HEK293 (cell line): ENCODE data around the gene AIRE.

Experiments
- CTCF ChIA-PET: fragments of 350-600 bp; formaldehyde crosslinking; extraction: SDS; loops from one replicate; lab custom pipeline; 2021; ENCODE audit warnings: antibody characterized with exemption; lab: Yijun Ruan, JAX
- POLR2A ChIA-PET: fragments of 300-600 bp; formaldehyde crosslinking; extraction: SDS; loops from one replicate; lab custom pipeline; 2020; ENCODE audit warnings: antibody characterized with exemption, inconsistent platforms; lab: Yijun Ruan, JAX
- H3K27ac ChIP-seq: fragments of 200-500 bp; sonication (Bioruptor generic); 2 replicates; pipeline ENCODE4 v1.5.1; 2014; ENCODE audit warnings: low read depth, low read length, control low read depth, inconsistent platforms; ENCODE audit errors: extremely low read depth
- H3K36me3 ChIP-seq, 2 experiments: fragments of 200-500 bp in 1 of 2; sonication (Bioruptor generic) in 1 of 2; 1 replicate in 1 of 2; 2 replicates in 1 of 2; pipeline ENCODE4 v1.5.1; 2014 to 2017; ENCODE audit warnings: inconsistent platforms in 2 of 2, low read length in 2 of 2; ENCODE audit not compliant: control insufficient read depth in 2 of 2, insufficient read depth in 1 of 2
- H3K4me1 ChIP-seq: fragments of 200-500 bp; sonication (Bioruptor generic); 2 replicates; pipeline ENCODE4 v1.5.1; 2014; ENCODE audit warnings: mild to moderate bottlenecking, low read length, inconsistent platforms; ENCODE audit not compliant: control insufficient read depth, insufficient read depth
- H3K4me3 ChIP-seq: 2 replicates; pipeline ENCODE4 v1.5.1; 2011; ENCODE audit warnings: low read depth, mild to moderate bottlenecking, control low read depth, low read length, moderate library complexity
- H3K9me3 ChIP-seq: fragments of 200-500 bp; sonication (Bioruptor generic); 2 replicates; pipeline ENCODE4 v1.5.1; 2014; ENCODE audit warnings: low read depth, low read length, inconsistent platforms; ENCODE audit not compliant: control insufficient read depth, insufficient read depth
- BCL11A ChIP-seq: fragments of 450-650 bp; formaldehyde crosslinking; IDR thresholded peaks from 2 replicates; pipeline ENCODE4 v1.5.1; 2016; ENCODE audit warnings: low read depth, missing biosample characterization, missing genetic modification characterization
- BCL6B ChIP-seq: fragments of 450-650 bp; formaldehyde crosslinking; IDR thresholded peaks from 2 replicates; pipeline ENCODE4 v1.5.1; 2017; ENCODE audit warnings: missing biosample characterization, missing genetic modification characterization
- IKZF3 ChIP-seq: fragments of 450-650 bp; IDR thresholded peaks from 2 replicates; pipeline ENCODE4 v1.5.0; 2018; ENCODE audit warnings: missing biosample characterization, mild to moderate bottlenecking, missing genetic modification characterization, moderate library complexity
- OSR2 ChIP-seq: fragments of 450-650 bp; formaldehyde crosslinking; IDR thresholded peaks from 2 replicates; pipeline ENCODE4 v1.5.1; 2016; ENCODE audit warnings: missing biosample characterization, missing genetic modification characterization
- PRDM1 ChIP-seq: fragments of 450-650 bp; formaldehyde crosslinking; IDR thresholded peaks from 2 replicates; pipeline ENCODE4; 2016; ENCODE audit warnings: missing biosample characterization, missing genetic modification characterization
- SP7 ChIP-seq: fragments of 450-650 bp; formaldehyde crosslinking; IDR thresholded peaks from 2 replicates; pipeline ENCODE4 v1.5.1; 2016; ENCODE audit warnings: missing biosample characterization, missing genetic modification characterization
- WT1 ChIP-seq: fragments of 450-650 bp; formaldehyde crosslinking; IDR thresholded peaks from 2 replicates; pipeline ENCODE4 v1.5.1; 2016; ENCODE audit warnings: missing biosample characterization, missing genetic modification characterization
- ZBTB1 ChIP-seq: fragments of 450-650 bp; formaldehyde crosslinking; IDR thresholded peaks from 2 replicates; pipeline ENCODE4 v1.5.1; 2016; ENCODE audit warnings: missing biosample characterization, missing genetic modification characterization
- ZNF184 ChIP-seq: fragments of 450-650 bp; IDR thresholded peaks from 2 replicates; pipeline ENCODE4 v1.5.1; 2018; ENCODE audit warnings: missing biosample characterization, mild to moderate bottlenecking, missing genetic modification characterization
- ZNF266 ChIP-seq: fragments of 450-650 bp; formaldehyde crosslinking; IDR thresholded peaks from 2 replicates; pipeline ENCODE4 v1.5.1; 2016; ENCODE audit warnings: missing biosample characterization, missing genetic modification characterization, low read depth
- ZNF341 ChIP-seq: fragments of 450-650 bp; formaldehyde crosslinking; IDR thresholded peaks from 2 replicates; pipeline ENCODE4; 2016; ENCODE audit warnings: low read depth, missing biosample characterization, missing genetic modification characterization
- ZNF426 ChIP-seq: fragments of 450-650 bp; formaldehyde crosslinking; IDR thresholded peaks from 2 replicates; pipeline ENCODE4 v1.5.1; 2017; ENCODE audit warnings: missing biosample characterization, missing genetic modification characterization, mild to moderate bottlenecking, inconsistent platforms, moderate library complexity
- ZNF544 ChIP-seq: fragments of 450-650 bp; formaldehyde crosslinking; IDR thresholded peaks from 2 replicates; pipeline ENCODE4 v1.5.0; 2017; ENCODE audit warnings: missing biosample characterization, missing genetic modification characterization
- ZNF560 ChIP-seq: fragments of 450-650 bp; formaldehyde crosslinking; IDR thresholded peaks from 2 replicates; pipeline ENCODE4 v1.5.1; 2017; ENCODE audit warnings: missing biosample characterization, missing genetic modification characterization, borderline replicate concordance
- ZNF596 ChIP-seq: fragments of 450-650 bp; IDR thresholded peaks from 2 replicates; pipeline ENCODE4 v1.5.0; 2018; ENCODE audit warnings: missing biosample characterization, mild to moderate bottlenecking, missing genetic modification characterization, moderate library complexity
- ZNF600 ChIP-seq: fragments of 450-650 bp; formaldehyde crosslinking; IDR thresholded peaks from 2 replicates; pipeline ENCODE4 v1.5.1; 2016; ENCODE audit warnings: missing biosample characterization, missing genetic modification characterization
- ZNF629 ChIP-seq: fragments of 450-650 bp; formaldehyde crosslinking; IDR thresholded peaks from 2 replicates; pipeline ENCODE4 v1.5.1; 2017; ENCODE audit warnings: missing biosample characterization, missing genetic modification characterization
- ZNF645 ChIP-seq: fragments of 450-650 bp; formaldehyde crosslinking; IDR thresholded peaks from 2 replicates; pipeline ENCODE4; 2016; ENCODE audit warnings: missing biosample characterization, missing genetic modification characterization
- ZNF692 ChIP-seq: fragments of 450-650 bp; formaldehyde crosslinking; IDR thresholded peaks from 2 replicates; pipeline ENCODE4 v1.5.1; 2016; ENCODE audit warnings: missing biosample characterization, missing genetic modification characterization
- ZNF791 ChIP-seq: fragments of 450-650 bp; formaldehyde crosslinking; IDR thresholded peaks from 2 replicates; pipeline ENCODE4 v1.5.1; 2016; ENCODE audit warnings: missing biosample characterization, missing genetic modification characterization
- ZNF837 ChIP-seq: fragments of 450-650 bp; formaldehyde crosslinking; IDR thresholded peaks from 2 replicates; pipeline ENCODE4 v1.5.1; 2016; ENCODE audit warnings: missing biosample characterization, missing genetic modification characterization
- ZSCAN4 ChIP-seq: fragments of 450-650 bp; formaldehyde crosslinking; IDR thresholded peaks from 2 replicates; pipeline ENCODE4 v1.5.1; 2017; ENCODE audit warnings: missing biosample characterization, missing genetic modification characterization
- ZXDB ChIP-seq: fragments of 450-650 bp; formaldehyde crosslinking; IDR thresholded peaks from 2 replicates; pipeline ENCODE4 v1.5.1; 2016; ENCODE audit warnings: missing biosample characterization, missing genetic modification characterization
- TF ChIP-seq, protein P1 (sequence below): fragments of 450-650 bp; formaldehyde crosslinking; IDR thresholded peaks from 2 replicates; pipeline ENCODE4 v1.5.1; 2017; ENCODE audit warnings: missing biosample characterization, missing genetic modification characterization

The AIRE gene

DNA sequence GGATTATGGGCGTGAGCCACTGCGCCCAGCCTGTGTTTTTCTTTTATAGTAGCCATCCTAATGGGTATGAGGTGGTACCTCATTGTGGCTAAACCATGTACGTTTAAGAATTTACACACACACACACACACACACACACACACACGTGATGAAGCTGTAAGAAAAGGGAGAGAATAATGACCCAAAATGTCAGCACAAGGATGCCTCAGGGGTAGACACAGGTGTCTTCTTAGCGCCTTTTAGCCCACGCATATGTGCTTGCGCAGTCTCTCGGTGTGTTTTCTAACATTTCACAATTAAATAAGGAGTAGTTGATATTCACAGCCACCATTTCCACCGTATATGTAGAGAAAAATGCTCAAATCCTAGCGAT, 13.4 kb downstream of the AIRE start:
- Histone ChIP-seq H3K4me1 (peaks cover 8% of the 10 kb centered on the region; the same call in 1 of the 2 replicates), H3K27ac (peak overlapping the region; percentile 81; the same call in 1 of the 2 replicates), H3K9me3 (no peaks in the 10 kb centered on the region), H3K36me3 (no peaks in the 10 kb centered on the region), H3K4me3 (peak overlapping the region; percentile 64)
- TF ChIP-seq OSR2 (tag by site-specific recombination) (no peak), BCL6B (tag by site-specific recombination) (no peak), ZNF596 (tag by site-specific recombination) (no peak), ZNF184 (tag by site-specific recombination) (no peak), ZNF544 (no peak), ZSCAN4 (tag by site-specific recombination) (peak; percentile 82)
- ChIA-PET POLR2A (interaction anchor here (0.8 kb wide), 1 partner anchor 40 kb away, joined by 3 read pairs; no protein-coding TSS in a partner anchor), CTCF (interaction anchor here (0.6 to 2.2 kb wide), 6 partner anchors 10 to 1372 kb away, joined by 3 to 11 read pairs (median 3); no protein-coding TSS in a partner anchor)

- H3K4me1 ChIP-seq: peaks cover 8% of the 10 kb centered on the region; the same call in 1 of the 2 replicates
- H3K4me3 ChIP-seq: peak within 1 kb of the TSS; percentile 64
- no peaks in the 10 kb centered on the region for H3K36me3 ChIP-seq
- H3K9me3 ChIP-seq: no peaks in the 10 kb centered on the region
- ChIA-PET POLR2A (interaction anchor here (0.8 to 1.2 kb wide), 2 partner anchors 30 to 39 kb away, joined by 3 to 4 read pairs; no protein-coding TSS in a partner anchor), CTCF (interaction anchor here (0.6 to 2.2 kb wide), 5 partner anchors 10 to 156 kb away, joined by 3 to 11 read pairs (median 3); no protein-coding TSS in a partner anchor)
- peak within 1 kb of the TSS; percentile 81 for H3K27ac ChIP-seq
- peak; percentile 54; the same call in 1 of the 2 replicates for TF ChIP-seq ZNF629 (tag by site-specific recombination)
- TF ChIP-seq ZNF837 (tag by site-specific recombination): no peak
- TF ChIP-seq WT1 (tag by site-specific recombination): peak; percentile 80
- TF ChIP-seq BCL11A (tag by site-specific recombination): peak; percentile 78
- TF ChIP-seq OSR2 (tag by site-specific recombination): peak; percentile 82
- peak; percentile 85 for TF ChIP-seq ZNF692 (tag by site-specific recombination)
- peak; percentile 100 for TF ChIP-seq ZNF341 (tag by site-specific recombination)
- peak; percentile 87 for TF ChIP-seq ZXDB
- peak; percentile 19; the same call in 1 of the 2 replicates for TF ChIP-seq IKZF3 (tag by site-specific recombination)
- TF ChIP-seq ZNF791 (tag by site-specific recombination): no peak
- no peak for TF ChIP-seq ZNF266 (tag by site-specific recombination)
- TF ChIP-seq ZNF426: no peak
- TF ChIP-seq, protein P1, sequence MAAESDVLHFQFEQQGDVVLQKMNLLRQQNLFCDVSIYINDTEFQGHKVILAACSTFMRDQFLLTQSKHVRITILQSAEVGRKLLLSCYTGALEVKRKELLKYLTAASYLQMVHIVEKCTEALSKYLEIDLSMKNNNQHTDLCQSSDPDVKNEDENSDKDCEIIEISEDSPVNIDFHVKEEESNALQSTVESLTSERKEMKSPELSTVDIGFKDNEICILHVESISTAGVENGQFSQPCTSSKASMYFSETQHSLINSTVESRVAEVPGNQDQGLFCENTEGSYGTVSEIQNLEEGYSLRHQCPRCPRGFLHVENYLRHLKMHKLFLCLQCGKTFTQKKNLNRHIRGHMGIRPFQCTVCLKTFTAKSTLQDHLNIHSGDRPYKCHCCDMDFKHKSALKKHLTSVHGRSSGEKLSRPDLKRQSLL (tag by site-specific recombination): no peak
- peak; percentile 79 for TF ChIP-seq PRDM1 (tag by site-specific recombination)
- no peak for TF ChIP-seq ZNF560
- no peak for TF ChIP-seq ZBTB1 (tag by site-specific recombination)
- TF ChIP-seq SP7: peak; percentile 91
- no peak for TF ChIP-seq ZNF645
- peak; percentile 85 for TF ChIP-seq ZNF600 (tag by site-specific recombination)
These were observed 14.0 kb downstream of the AIRE start, which contains the start of gene PFKL for GRCh38 chr21:44299458-44300261. Gene PFKL (plus strand): TSS chr21:44300053. CDS start chr21:44300106, 53 bp downstream.
